Fibroblast of the aortic adventitia (primary cell): ENCODE results near the gene CA12. TPM values are rescaled to one million over a fixed set of nuclear protein-coding genes. Genes with fewer than 3 reads are reported as not detected.

Source experiments
- DNase-seq: peaks from one replicate; pipeline ENCODE4 v3.0.0-alpha.2; 2010; ENCODE audit warnings: low read depth
- H3K4me3 ChIP-seq: 2 replicates; pipeline ENCODE4 v1.5.1; 2011; ENCODE audit warnings: low read depth, mild to moderate bottlenecking, control low read depth, low read length, moderate library complexity
- total RNA-seq: library from RNA; depleted of rRNA; stranded (reverse); fragments of >200 nt; gene quantifications from 2 replicates; pipeline ENCODE4 v1.2.3, GENCODE V29; 2012; ENCODE audit warnings: low replicate concordance
- TF ChIP-seq, protein P1 (sequence below): IDR thresholded peaks from 2 replicates; pipeline ENCODE4 v1.5.1; 2011; ENCODE audit warnings: mild to moderate bottlenecking, low read length, control low read depth, inconsistent platforms; ENCODE audit not compliant: insufficient read depth

CA12 gene
- total RNA-seq, 1 donor: 174 TPM

GRCh38 chr15:63402498-63403253 is 21.0 kb upstream of the CA12 start:
- H3K4me3 ChIP-seq: no peak overlapping the region
- DNase-seq: peak; percentile 73
- TF ChIP-seq, protein P1, sequence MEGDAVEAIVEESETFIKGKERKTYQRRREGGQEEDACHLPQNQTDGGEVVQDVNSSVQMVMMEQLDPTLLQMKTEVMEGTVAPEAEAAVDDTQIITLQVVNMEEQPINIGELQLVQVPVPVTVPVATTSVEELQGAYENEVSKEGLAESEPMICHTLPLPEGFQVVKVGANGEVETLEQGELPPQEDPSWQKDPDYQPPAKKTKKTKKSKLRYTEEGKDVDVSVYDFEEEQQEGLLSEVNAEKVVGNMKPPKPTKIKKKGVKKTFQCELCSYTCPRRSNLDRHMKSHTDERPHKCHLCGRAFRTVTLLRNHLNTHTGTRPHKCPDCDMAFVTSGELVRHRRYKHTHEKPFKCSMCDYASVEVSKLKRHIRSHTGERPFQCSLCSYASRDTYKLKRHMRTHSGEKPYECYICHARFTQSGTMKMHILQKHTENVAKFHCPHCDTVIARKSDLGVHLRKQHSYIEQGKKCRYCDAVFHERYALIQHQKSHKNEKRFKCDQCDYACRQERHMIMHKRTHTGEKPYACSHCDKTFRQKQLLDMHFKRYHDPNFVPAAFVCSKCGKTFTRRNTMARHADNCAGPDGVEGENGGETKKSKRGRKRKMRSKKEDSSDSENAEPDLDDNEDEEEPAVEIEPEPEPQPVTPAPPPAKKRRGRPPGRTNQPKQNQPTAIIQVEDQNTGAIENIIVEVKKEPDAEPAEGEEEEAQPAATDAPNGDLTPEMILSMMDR: peak; percentile 71

GRCh38 chr15:63401714-63402497 is 20.3 kb upstream of the CA12 start:
- H3K4me3 ChIP-seq: no peak overlapping the region
- TF ChIP-seq, protein P1: no peak
- DNase-seq: no peak

- no peak for DNase-seq
- no peak overlapping the region for H3K4me3 ChIP-seq
- TF ChIP-seq, protein P1: no peak
These were observed 19.4 kb upstream of the CA12 start for GRCh38 chr15:63401078-63401477.

DNA sequence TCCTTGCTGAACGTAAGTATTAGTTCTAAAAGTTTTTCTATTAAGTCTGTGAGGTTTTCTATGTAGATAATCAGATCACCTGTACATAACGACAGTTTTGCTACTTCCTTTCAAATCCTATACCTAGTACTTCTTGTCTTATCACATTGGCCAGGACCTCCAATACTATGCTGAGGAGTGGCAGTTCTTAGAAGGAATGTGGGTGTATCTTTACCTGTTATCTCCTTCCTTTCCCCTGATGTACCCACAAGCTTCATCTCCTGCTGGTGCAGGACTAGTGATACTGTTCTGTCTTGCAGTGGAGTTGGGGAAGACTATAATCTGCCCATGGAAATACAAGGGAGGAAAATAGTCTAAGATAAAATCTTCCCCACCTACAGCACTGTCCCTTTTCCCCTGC is 16.8 kb upstream of the CA12 start:
- TF ChIP-seq, protein P1: no peak
- no peak overlapping the region for H3K4me3 ChIP-seq
- DNase-seq: no peak

GRCh38 chr15:63396152-63396928 is 14.7 kb upstream of the CA12 start:
- H3K4me3 ChIP-seq: no peak overlapping the region
- no peak for DNase-seq
- TF ChIP-seq, protein P1: no peak

DNA sequence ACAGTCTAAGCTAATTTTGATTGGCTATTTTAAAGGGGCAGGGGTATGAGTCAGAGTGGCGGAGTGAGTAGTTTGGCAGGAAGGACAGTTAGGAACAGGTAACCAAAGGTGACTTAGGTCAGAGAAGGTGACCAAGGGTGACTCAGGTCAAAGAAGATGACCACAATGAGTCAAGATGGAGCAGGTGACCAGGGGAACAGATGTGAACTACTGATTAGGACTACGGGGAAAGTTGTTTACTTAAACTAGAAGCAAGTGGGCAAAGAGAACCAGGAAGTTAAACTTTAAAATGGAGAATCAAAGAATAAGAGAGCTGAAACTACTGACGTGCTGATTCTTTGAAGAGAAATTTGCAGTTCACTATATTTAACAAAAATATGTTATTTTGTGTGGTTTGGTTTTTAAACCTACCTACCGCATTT is 14.1 kb upstream of the CA12 start:
- H3K4me3 ChIP-seq: no peak overlapping the region
- TF ChIP-seq, protein P1: no peak
- DNase-seq: no peak
